Right ventricle myocardium superior (tissue), 1 donor: ENCODE data around the gene CHST12. TPM values are rescaled to one million over a fixed set of nuclear protein-coding genes. Genes with fewer than 3 reads are reported as not detected.
A peak's percentile ranks its signal among the peaks of the same experiment; 100 is the strongest.

Experiments used
- ATAC-seq: fragments of 200-7000 bp; cut with Tn5 transposase; one replicate; pipeline ENCODE4 v1.9.1; 2020; ENCODE audit warnings: mild to moderate bottlenecking; ENCODE audit not compliant: poor library complexity
- DNase-seq: peaks from one replicate; pipeline ENCODE4 v3.0.0-alpha.2; 2020
- intact Hi-C: fragments of 100-400 bp; cut with DNase I; formaldehyde crosslinking; loops from one replicate; pipeline ENCODE4 v1.11.2; 2022
- total RNA-seq: library from RNA; stranded (reverse); fragmentation: NEBNext Ultra II Directional; extraction: Animal tissue kit (Norgen Biotek cat#: 25700); gene quantifications from one replicate; pipeline ENCODE4 v1.2.1, GENCODE V29; 2021
- donor health status: DM: no; HTN: yes; CAD: no; lungs with severe emphysema.

CHST12 gene
- total RNA-seq, 1 donor from 2014 or later = 14.8 TPM

GRCh38 chr7:2421943-2422310 lies 18.5 kb downstream of the CHST12 start:
- DNase-seq (peak; percentile 2), ATAC-seq (no peak)
- intact Hi-C loops = no loop called here

GRCh38 chr7:2425749-2426148 lies 22.3 kb downstream of the CHST12 start:
- intact Hi-C loops = no loop called here
- peak; percentile 33 for DNase-seq
- no peak for ATAC-seq

GRCh38 chr7:2431260-2431867 lies 28.0 kb downstream of the CHST12 start:
- no peak for ATAC-seq
- DNase-seq = no peak
- intact Hi-C loops = no loop called here

- DNase-seq (peak; percentile 25), ATAC-seq (no peak)
- intact Hi-C loops = no loop called here
These were observed 29.7 kb downstream of the CHST12 start for GRCh38 chr7:2432910-2433712.

DNA sequence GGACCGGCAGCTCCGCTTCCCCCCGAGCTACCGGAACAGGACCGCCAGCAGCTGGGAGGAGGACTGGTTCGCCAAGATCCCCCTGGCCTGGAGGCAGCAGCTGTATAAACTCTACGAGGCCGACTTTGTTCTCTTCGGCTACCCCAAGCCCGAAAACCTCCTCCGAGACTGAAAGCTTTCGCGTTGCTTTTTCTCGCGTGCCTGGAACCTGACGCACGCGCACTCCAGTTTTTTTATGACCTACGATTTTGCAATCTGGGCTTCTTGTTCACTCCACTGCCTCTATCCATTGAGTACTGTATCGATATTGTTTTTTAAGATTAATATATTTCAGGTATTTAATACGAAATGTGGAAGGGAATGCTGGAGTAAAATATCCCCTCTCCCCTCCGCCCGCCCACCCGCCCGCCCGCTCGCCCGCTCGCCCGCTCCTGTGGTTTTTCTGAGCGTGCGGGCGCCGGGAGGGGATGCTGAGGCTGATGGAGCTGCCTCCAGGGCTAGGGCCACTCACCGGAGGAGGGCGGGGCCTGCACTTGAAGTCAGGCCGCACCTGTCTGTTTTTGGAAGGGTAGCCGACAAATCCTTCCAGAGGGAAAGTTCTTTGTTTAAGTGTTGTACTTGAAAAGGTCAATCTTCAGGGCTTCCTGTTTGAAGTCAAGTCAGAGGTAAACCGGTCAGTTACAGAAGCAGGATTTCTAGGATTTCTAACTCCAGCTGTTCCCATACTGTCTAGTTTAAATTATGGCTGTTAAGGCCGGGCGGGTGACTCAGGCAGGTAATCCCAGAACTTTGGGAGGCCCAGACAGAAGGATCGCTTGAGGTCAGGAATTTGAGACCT lies 30.5 kb downstream of the CHST12 start:
- no peak for ATAC-seq
- intact Hi-C loops = no loop called here
- DNase-seq = peak; percentile 10

DNA sequence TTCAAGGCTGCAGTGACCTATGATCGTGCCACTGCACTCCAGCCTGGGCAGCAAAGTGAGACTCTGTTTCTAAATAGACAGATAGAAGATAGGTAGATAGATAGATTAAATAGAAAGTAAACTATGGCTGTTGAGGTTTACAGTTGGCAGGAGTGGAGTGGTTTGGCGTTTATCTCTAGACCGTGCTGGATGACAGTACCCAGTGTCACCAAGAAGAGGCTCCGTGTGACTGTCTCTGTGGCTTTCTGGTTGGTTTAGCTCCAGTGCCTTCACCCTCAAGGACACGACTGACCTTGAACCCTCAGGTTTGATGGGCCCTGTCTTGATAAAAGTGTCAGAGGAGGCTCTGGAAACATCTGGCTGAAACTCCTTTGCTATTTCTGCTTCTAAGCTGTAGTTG lies 31.7 kb downstream of the CHST12 start:
- DNase-seq = no peak
- ATAC-seq = peak; percentile 37
- intact Hi-C loops = no loop called here

DNA sequence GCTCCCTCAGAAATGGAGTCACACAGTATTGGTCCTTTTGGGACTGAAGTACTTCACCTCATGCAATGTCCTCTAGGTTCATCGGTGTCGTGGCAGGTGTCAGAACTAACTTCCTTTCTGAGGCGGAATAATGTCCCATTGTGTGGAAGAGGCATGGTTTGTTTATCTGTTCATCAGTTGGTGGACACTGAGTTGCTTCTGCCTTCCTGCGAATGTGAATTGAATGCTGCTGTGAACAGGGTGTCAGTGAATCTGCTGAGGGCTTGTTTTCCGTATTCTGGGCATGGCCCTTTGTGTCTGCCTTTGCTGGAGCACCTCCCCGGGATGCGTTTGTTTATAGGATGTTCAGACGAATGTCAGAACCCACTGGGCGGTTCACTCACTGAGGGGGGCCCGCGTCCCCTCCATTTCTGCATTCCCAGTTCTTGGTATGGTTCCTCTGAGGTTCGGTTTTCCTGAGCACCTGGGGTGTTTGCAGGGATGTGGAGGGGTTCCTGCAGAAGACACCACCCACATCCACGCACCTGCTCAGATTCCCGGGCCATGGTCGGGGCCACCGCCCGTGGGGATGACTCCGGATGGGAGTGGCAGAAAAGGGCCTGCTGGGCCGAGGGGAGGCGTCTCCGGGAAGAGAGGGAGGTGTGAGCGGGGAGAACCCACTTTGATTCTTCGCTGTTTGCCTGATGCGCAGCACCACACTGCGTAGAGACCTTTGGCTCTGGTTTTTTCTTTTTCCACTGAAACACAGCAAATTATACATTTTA lies 33.1 kb downstream of the CHST12 start:
- peak; percentile 20 for DNase-seq

GRCh38 chr7:2437136-2437535 lies 33.7 kb downstream of the CHST12 start:
- DNase-seq = peak; percentile 31
- no peak for ATAC-seq
- intact Hi-C loops = no loop called here

More for the DNA sequence above, 33.1 kb downstream of the CHST12 start:
- intact Hi-C loops = no loop called here
- ATAC-seq = no peak

- DNase-seq (no peak), ATAC-seq (no peak)
- intact Hi-C loops = no loop called here
These were observed 34.2 kb downstream of the CHST12 start for GRCh38 chr7:2437537-2438148.

- peak; percentile 54 for DNase-seq
- intact Hi-C loops = no loop called here
- ATAC-seq = peak; percentile 66
These were observed 34.8 kb downstream of the CHST12 start for GRCh38 chr7:2438186-2438585.

DNA sequence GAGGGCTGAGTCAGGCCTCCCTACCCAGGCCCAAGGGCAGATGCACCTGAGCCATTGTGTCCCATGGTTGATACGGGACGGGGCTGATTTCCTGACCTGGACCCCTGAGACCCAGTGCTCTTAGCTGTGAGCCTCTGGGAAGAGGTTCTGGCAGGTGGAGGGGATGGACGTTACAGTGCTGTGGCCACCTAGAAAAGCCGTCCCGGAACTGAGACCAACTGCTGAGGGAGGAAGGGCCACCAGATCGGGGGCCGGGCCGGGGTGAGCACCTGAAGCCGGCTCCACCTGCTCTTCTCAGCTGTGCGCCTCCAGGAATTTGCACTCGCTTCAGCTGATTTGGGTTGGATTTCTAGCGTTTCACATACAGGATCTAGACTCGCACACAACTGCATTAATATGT lies 35.4 kb downstream of the CHST12 start:
- intact Hi-C loops = no loop called here
- ATAC-seq = no peak
- peak; percentile 13 for DNase-seq

GRCh38 chr7:2440608-2441245 lies 37.3 kb downstream of the CHST12 start:
- ATAC-seq (no peak), DNase-seq (peak; percentile 43)
- intact Hi-C loops = no loop called here

GRCh38 chr7:2441430-2442058 lies 38.1 kb downstream of the CHST12 start:
- intact Hi-C loops = no loop called here
- ATAC-seq (no peak), DNase-seq (no peak)

DNA sequence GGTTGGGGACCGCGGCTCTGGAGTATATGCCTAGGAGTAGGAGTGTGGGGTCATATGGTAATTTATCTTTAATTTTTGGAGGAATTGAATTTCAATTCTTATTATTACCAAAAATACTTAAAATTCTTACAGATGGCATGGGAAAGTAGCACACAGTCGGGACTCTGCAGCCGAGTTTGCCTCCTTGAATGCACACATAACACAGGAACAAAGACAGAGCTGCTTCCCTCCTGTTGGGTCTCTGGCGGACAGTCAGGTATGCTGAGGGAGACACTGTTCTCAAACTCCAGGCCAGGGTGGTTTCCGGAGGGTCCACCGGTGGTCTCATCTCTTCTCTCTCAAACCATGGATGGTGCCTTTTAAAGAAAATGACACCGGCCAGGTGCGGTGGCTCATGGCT lies 40.1 kb downstream of the CHST12 start:
- ATAC-seq = no peak
- DNase-seq = no peak
- intact Hi-C loops = no loop called here

DNA sequence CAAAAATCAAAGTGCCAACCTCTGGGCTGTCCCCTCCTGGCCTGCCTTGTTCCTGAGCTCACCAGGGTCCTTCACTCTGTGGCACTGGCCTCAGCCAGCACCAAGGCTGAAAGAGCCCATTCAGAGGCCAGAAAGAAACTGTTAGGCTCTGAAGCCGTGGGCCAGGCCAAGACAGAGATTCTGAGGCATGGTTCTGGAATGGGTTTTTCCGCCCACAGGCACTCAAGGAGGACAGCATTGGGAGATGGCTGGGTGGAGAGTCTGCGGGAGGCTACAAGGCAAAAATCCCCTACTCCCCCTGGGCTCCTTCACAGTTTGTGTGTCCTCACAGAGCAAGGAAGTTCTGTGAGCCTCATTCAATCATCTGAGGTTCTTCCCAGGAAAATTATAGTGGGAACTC lies 41.1 kb downstream of the CHST12 start:
- DNase-seq (peak; percentile 55), ATAC-seq (peak; percentile 63)
- intact Hi-C loops = no loop called here

GRCh38 chr7:2445047-2445446 lies 41.6 kb downstream of the CHST12 start:
- DNase-seq (peak; percentile 58), ATAC-seq (peak; percentile 46)
- intact Hi-C loops = no loop called here

GRCh38 chr7:2445898-2446555 lies 42.6 kb downstream of the CHST12 start:
- DNase-seq (no peak), ATAC-seq (no peak)
- intact Hi-C loops = no loop called here
